Endothelial cell (in vitro differentiated cells): Measurements from ENCODE around the gene NOD2. TPM values are rescaled to one million over a fixed set of nuclear protein-coding genes. Genes with fewer than 3 reads are reported as not detected.

Source experiments
- DNase-seq: peaks from one replicate; pipeline ENCODE4 v3.0.0; 2021; ENCODE audit warnings: low spot score
- H3K27ac Mint-ChIP-seq: one replicate; pipeline ENCODE4 v1.8.0; 2021; ENCODE audit warnings: mixed read lengths, inconsistent platforms; ENCODE audit not compliant: unreplicated experiment
- H3K27me3 Mint-ChIP-seq: one replicate; pipeline ENCODE4 v1.8.0; 2021; ENCODE audit warnings: mild to moderate bottlenecking, moderate library complexity, mixed read lengths, inconsistent platforms; ENCODE audit not compliant: unreplicated experiment
- H3K36me3 Mint-ChIP-seq: one replicate; pipeline ENCODE4 v1.8.0; 2021; ENCODE audit warnings: mild to moderate bottlenecking, low read depth, mixed read lengths, inconsistent platforms; ENCODE audit not compliant: unreplicated experiment
- H3K4me1 Mint-ChIP-seq: one replicate; pipeline ENCODE4 v1.8.0; 2021; ENCODE audit warnings: mild to moderate bottlenecking, mixed read lengths, inconsistent platforms; ENCODE audit not compliant: unreplicated experiment
- H3K4me3 Mint-ChIP-seq: one replicate; pipeline ENCODE4 v1.8.0; 2021; ENCODE audit warnings: mild to moderate bottlenecking, mixed read lengths, inconsistent platforms; ENCODE audit not compliant: unreplicated experiment
- H3K9me3 Mint-ChIP-seq: one replicate; pipeline ENCODE4 v1.8.0; 2021; ENCODE audit warnings: mixed read lengths, inconsistent platforms; ENCODE audit not compliant: unreplicated experiment
- CTCF ChIP-seq: fragments of 200-600 bp; sonication (generic); IDR thresholded peaks from one replicate; pipeline ENCODE4 v1.5.0; 2021; ENCODE audit warnings: antibody characterized with exemption; ENCODE audit not compliant: unreplicated experiment
- total RNA-seq: library from RNA; stranded (reverse); fragmentation: NEBNext Ultra II Directional; extraction: Animal tissue kit (Norgen Biotek cat#: 25700); gene quantifications from one replicate; pipeline ENCODE4 v1.2.1, GENCODE V29; 2021; ENCODE audit not compliant: unreplicated experiment

NOD2 gene
- total RNA-seq, 1 donor from 2014 or later: 0.51 TPM

DNA sequence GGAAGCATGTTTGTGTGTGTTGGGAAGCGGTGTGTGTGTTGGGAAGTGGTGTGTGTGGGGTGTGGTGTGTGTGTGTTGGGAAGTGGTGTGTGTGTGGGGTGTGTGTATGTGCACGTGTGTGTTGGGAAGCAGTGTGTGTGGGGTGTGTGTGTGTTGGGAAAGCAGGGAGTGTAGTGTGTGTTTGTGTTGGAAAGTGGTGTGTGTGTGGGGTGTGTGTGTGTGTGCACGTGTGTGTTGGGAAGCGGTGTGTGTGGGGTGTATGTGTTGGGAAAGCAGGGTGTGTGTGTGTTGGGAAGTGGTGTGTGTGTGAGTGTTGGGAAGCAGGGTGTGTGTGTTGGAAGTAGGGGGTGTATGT is 785 bp upstream of the NOD2 start:
- peaks cover 22% of the 10 kb centered on the region for H3K4me1 Mint-ChIP-seq
- peak overlapping the region; percentile 80 for H3K4me3 Mint-ChIP-seq
- no peaks in the 10 kb centered on the region for H3K9me3 Mint-ChIP-seq
- H3K27ac Mint-ChIP-seq: no peak overlapping the region
- peaks cover 15% of the 10 kb centered on the region for H3K36me3 Mint-ChIP-seq
- TF ChIP-seq CTCF: no peak
- H3K27me3 Mint-ChIP-seq: peaks cover 20% of the 10 kb centered on the region
- no peak for DNase-seq

DNA sequence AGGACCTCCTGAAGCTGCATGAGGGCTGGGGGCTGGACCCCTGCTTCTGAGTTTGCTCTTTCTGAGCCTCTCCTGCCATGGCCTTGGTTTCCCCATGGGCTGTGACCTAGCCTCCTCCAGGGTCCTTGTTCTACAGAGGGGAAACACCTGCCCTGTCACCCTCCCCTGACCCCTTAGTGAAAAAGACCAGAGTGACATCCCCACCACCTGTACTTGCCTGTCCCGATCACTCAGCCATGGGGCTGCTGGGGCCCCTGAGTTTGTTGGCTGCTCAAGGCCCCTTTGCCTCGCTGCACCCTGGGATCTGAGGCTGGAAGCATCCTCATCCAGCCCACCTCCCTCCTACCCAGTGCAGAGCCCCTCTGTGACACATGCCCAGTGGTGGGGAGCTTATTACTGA is 800 bp downstream of the NOD2 start:
- Mint-ChIP-seq H3K4me3 (no peak overlapping the region), H3K36me3 (peaks cover 15% of the 10 kb centered on the region), H3K9me3 (no peaks in the 10 kb centered on the region), H3K27me3 (peaks cover 22% of the 10 kb centered on the region), H3K4me1 (peaks cover 17% of the 10 kb centered on the region), H3K27ac (no peak overlapping the region)
- DNase-seq: no peak
- no peak for TF ChIP-seq CTCF

DNA sequence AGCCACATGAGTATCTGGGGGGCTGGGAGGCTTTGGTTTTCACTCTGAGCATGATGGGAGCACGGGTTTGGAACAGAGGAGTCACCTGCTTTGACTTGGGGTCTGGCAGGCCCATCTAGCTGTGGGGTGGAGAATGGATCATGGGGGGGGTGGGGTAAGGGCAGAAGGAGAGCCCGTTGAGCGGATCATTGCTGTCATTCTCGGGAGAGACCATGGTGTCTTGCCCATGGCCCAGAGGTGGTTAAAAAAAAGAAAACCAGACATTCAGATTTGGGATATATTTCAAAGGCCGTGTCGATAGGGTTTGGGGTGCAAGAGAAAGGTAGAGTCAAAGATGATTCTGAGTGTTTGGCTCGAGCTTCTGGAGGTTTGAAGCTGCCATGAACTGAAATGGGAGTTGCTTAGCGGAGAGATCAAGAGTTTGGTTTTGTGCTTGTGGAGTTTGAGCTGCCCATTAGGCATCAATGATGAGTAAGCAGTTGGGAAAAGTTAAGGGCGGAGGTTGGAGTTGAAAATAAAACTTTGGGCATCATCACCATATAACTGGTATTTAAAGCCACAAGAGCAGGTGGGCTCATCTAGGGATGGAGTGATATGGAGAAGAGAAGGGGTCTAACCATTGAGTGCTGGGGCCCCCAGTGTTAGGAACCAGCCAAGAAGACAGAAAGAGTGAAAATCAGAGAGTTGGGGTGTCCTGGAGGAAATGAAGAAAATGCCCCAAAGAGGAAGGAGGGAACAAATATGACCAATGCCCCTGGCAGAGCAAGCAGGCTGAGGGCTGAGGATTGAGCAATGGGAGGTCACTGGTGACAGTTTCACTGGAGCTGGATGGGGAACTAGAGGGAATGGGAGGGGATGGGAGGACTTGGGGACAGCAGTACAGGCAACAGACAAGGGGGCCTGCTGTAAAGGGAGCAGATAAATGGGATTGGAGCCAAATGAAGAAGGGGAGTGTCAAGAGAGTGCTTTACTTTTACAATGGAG is 1.9 kb downstream of the NOD2 start:
- H3K36me3 Mint-ChIP-seq: peaks cover 15% of the 10 kb centered on the region
- no peak for DNase-seq
- H3K9me3 Mint-ChIP-seq: no peaks in the 10 kb centered on the region
- peaks cover 17% of the 10 kb centered on the region for H3K4me1 Mint-ChIP-seq
- H3K27ac Mint-ChIP-seq: no peak overlapping the region
- no peak for TF ChIP-seq CTCF
- peaks cover 22% of the 10 kb centered on the region for H3K27me3 Mint-ChIP-seq
- H3K4me3 Mint-ChIP-seq: peak overlapping the region; percentile 13

DNA sequence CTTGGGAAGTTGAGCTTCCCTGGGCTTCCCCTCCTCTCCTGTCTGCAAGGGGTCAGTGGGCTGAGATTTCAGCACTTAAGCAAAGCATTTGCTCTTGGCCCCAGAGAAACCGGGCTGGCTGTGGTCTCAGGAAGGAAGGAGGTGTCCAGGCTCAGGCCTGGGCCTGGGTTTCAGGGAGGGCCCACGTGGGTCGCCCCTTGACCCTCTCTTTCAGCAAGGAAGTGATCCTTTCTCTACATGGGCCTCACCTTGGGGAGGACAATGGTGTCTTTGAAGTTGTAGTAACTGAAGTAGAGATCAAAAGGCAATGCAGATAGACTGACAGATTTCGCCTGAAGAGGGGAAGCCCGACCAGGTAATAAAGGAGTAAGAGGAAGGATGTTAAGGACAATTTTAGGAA is 2.7 kb downstream of the NOD2 start:
- no peak overlapping the region for H3K4me3 Mint-ChIP-seq
- H3K4me1 Mint-ChIP-seq: peaks cover 17% of the 10 kb centered on the region
- no peak overlapping the region for H3K27ac Mint-ChIP-seq
- peaks cover 20% of the 10 kb centered on the region for H3K27me3 Mint-ChIP-seq
- no peak for DNase-seq
- no peak for TF ChIP-seq CTCF
- H3K9me3 Mint-ChIP-seq: no peaks in the 10 kb centered on the region
- peaks cover 15% of the 10 kb centered on the region for H3K36me3 Mint-ChIP-seq
